ENCODE data around the gene GAS7. TPM values are rescaled to one million over a fixed set of nuclear protein-coding genes. Genes with fewer than 3 reads are reported as not detected.

Gene GAS7
- total RNA-seq (ENCODE audit: insufficient read depth, low replicate concordance) = 51.3 TPM

GRCh38 chr17:10198509-10199249, at the start of gene GAS7:
Gene GAS7, minus strand, starts transcription at chr17:10198606.
- DNase-seq (ENCODE audit: low spot score) = peak; percentile 87

GRCh38 chr17:10247810-10248209, 49.4 kb upstream of the GAS7 start:
- peak; percentile 87 for DNase-seq (ENCODE audit: low spot score)

- peak; percentile 85 for DNase-seq (ENCODE audit: low spot score)
These were observed 45.8 kb upstream of the GAS7 start for GRCh38 chr17:10243883-10244844.

- DNase-seq (ENCODE audit: low spot score) = no peak
These were observed 43.4 kb upstream of the GAS7 start for GRCh38 chr17:10241781-10242180.

- DNase-seq (ENCODE audit: low spot score) = no peak
These were observed 40.3 kb upstream of the GAS7 start for GRCh38 chr17:10238661-10239060.

GRCh38 chr17:10234033-10234432, 35.6 kb upstream of the GAS7 start:
- DNase-seq (ENCODE audit: low spot score) = no peak

GRCh38 chr17:10233161-10233560, 34.8 kb upstream of the GAS7 start:
- no peak for DNase-seq (ENCODE audit: low spot score)

GRCh38 chr17:10229181-10229580, 30.8 kb upstream of the GAS7 start:
- DNase-seq (ENCODE audit: low spot score) = no peak

DNA sequence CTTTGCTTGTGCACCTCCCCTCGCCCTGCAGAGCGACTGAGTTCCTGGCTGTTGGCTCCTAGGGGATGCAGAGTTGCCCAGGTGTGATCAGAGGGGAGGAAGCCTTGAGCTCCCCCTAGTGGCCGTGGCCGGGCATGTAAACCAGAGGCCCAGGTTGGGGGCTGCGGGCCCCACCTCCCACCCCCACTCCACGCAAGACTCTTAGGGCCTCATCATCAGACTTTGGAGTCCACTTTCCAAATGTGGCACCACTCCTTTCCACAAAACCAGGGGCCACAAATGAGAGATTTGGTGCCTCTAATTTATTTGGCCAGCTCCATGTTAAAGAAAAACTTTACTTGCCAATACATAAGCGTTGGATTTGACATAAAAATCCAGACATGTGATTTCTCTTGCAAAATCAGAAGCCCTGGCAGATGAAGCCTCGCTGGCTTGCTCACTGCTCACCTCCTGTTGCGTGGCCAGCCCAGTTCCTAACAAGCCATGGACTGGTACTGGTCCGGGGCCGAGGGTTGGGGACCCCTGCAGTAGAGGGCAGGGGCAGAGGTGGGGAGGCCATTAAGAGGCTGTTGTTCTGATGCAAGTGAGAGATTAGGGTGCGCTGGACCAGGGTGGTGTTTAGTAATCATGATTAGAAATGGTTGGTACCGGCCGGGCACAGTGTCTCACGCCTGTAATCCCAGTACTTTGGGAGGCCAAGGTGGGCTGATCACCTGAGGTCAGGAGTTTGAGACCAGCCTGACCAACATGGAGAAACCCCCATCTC, 28.7 kb upstream of the GAS7 start:
- DNase-seq (ENCODE audit: low spot score) = no peak

DNA sequence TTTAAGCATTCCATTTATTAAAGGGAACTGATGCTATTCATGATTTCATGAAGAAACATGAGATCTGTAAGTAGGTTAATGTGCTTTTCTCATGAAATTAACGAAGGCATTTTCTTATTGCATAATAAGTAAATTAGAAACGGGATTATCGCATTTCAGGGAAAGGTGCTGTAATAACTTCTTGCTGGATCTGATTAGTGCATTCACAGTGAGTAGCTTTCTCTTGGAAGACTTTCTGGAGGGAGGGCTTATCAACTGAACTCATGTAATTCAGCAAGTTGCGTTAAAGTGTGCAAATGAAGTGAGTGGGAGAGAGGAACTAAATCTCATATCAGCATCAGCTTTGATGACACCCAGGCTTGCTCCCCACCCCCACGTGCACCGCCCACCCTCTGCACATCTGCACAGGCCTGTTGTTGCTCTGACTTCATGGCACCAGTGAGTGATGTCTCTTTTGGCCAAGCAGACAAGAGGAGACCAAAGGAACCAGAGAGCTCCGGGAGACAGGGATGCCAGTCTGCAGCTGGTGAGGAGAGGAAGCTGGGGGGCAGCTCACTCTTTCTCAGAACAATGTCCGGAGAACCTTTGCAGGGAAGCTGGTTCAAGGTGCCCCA, 26.3 kb upstream of the GAS7 start:
- DNase-seq (ENCODE audit: low spot score) = no peak

- DNase-seq (ENCODE audit: low spot score) = no peak
These were observed 20.8 kb upstream of the GAS7 start for GRCh38 chr17:10219193-10219592.

DNA sequence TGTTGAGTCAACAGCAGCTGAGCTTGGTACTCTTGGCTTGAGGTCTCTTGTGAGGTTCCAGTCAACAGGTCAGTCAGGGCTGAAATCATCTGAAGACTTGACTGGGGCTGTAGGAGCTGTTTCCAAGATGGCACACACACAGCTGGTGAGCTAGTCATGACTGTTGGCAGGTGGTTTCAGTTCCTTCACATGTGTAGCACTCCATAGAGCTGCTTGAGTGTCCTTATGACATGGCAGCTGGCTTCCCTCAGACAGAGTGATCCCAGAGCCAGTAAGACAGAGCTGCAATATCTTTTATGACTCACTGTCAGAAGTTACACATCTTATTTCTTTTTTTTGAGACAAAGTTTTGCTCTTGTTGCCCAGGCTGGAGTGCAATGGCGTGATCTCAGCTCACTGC, 19.5 kb upstream of the GAS7 start:
- DNase-seq (ENCODE audit: low spot score) = no peak

DNA sequence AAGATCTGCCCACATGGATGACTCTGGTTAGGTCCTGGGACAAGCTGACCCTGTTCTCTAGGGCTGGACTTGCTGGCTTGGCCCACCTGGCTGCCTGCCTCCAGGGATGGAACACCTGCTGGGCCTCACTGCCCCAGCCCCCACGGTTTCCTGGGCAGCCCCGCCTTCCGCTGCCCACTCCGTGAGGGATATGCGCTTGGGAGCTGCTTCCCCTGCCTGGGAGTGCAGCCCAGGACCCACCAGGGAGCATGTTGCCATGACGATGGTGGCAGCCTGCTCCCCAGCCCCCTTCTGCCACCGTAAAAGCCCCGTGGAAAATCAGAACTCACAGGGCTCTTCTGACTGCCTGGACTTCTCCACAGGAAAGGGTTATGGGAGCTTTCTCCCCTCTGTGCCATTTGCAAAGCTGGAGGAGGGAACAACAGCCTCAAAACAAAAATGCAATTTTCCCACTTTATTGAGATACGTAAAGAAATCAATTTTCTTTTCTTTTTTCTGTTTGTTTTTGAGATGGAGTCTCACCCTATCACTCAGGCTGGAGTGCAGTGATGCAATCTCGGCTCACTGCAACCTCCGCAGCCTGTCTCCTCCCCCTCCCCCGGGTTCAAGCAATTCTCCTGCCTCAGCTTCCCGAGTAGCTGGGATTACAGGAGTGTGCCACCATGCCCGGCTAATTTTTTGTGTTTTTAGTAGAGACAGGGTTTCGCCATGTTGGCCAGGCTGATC, 18.0 kb upstream of the GAS7 start:
- DNase-seq (ENCODE audit: low spot score) = no peak

DNA sequence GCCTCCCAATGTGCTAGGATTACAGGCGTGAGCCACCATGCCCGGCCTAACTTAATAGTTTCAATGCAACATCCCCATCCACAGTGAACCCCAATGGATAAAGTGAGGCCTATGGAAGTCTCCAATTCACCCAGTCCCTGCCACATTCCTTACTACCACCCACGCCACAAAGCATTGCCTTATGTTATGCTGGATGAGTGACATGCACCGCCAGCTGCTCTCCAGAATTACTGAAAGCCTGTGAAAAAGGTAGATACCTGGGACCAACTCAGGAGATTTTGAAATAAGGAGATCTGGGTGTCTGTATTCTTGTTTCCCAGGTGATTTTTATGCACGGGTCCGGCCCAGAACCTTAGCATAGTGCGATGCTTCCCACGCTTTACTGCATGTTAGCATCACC, 16.9 kb upstream of the GAS7 start:
- DNase-seq (ENCODE audit: low spot score) = no peak

DNA sequence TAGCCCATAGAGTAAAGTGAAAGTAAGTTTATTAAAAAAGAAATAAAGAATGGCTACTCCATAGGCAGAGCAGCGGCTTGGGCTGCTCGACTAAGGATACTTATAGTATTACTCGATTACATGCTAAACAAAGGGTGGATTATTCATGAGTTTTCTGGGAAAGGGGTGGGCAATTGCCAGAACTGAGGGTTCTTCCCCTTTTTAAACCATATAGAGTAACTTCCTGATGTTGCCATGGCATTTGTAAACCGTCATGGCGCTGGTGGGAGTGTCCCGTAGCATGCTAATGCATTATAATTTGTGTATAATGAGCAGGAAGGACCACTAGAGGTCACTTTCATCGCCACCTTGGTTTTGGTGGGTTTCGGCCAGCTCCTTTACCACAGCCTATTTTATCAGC, 13.3 kb upstream of the GAS7 start:
- no peak for DNase-seq (ENCODE audit: low spot score)

DNA sequence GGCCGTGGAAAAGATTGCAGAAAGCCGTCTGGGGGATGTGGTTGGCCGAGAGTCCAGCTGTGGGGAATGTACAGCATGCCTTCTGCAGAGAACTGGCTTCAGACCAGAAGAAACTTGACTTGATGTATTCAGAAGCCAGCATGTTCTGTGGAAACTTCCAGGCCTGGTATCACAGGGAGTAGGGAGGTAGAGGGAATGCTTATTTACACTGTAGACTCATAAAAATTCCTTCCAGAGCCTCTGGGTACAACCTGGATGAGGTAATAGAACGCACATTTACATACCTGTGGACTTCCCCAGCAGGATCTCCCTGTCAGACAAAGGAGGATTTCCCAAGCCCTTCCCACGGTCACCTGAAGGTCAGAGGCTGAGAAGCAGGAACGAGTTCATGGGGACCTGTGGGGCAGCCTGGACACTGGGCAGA, 11.8 kb upstream of the GAS7 start:
- DNase-seq (ENCODE audit: low spot score) = peak; percentile 94

- DNase-seq (ENCODE audit: low spot score) = peak; percentile 55
These were observed 10.3 kb upstream of the GAS7 start for GRCh38 chr17:10208604-10209193.

- no peak for DNase-seq (ENCODE audit: low spot score)
These were observed 8.7 kb upstream of the GAS7 start for GRCh38 chr17:10207153-10207552.

GRCh38 chr17:10205549-10206185, 7.3 kb upstream of the GAS7 start:
- DNase-seq (ENCODE audit: low spot score) = no peak

GRCh38 chr17:10201680-10202079, 3.3 kb upstream of the GAS7 start:
- no peak for DNase-seq (ENCODE audit: low spot score)
